Fibroblast of mammary gland (primary cell): ENCODE data around the gene FRAT1.
A peak's percentile ranks its signal among the peaks of the same experiment; 100 is the strongest.

ENCODE experiments used
- DNase-seq: peaks from one replicate; pipeline ENCODE4 v3.0.0-alpha.2; 2010; ENCODE audit warnings: low read depth
- H3K4me3 ChIP-seq: 2 replicates; pipeline ENCODE4 v1.5.1; 2011; ENCODE audit warnings: low read depth, mild to moderate bottlenecking, low read length, moderate library complexity; ENCODE audit not compliant: control insufficient read depth
- TF ChIP-seq, protein P1 (sequence below): conservative IDR thresholded peaks from 2 replicates; pipeline ENCODE4 v1.5.1; 2011; ENCODE audit warnings: low read depth, low read length, inconsistent platforms; ENCODE audit not compliant: control insufficient read depth, insufficient read depth

The FRAT1 gene

GRCh38 chr10:97311111-97311626, 7.9 kb upstream of the FRAT1 start:
- no peak overlapping the region for H3K4me3 ChIP-seq
- peak; percentile 46 for DNase-seq
- TF ChIP-seq, protein P1, sequence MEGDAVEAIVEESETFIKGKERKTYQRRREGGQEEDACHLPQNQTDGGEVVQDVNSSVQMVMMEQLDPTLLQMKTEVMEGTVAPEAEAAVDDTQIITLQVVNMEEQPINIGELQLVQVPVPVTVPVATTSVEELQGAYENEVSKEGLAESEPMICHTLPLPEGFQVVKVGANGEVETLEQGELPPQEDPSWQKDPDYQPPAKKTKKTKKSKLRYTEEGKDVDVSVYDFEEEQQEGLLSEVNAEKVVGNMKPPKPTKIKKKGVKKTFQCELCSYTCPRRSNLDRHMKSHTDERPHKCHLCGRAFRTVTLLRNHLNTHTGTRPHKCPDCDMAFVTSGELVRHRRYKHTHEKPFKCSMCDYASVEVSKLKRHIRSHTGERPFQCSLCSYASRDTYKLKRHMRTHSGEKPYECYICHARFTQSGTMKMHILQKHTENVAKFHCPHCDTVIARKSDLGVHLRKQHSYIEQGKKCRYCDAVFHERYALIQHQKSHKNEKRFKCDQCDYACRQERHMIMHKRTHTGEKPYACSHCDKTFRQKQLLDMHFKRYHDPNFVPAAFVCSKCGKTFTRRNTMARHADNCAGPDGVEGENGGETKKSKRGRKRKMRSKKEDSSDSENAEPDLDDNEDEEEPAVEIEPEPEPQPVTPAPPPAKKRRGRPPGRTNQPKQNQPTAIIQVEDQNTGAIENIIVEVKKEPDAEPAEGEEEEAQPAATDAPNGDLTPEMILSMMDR, result no peak

GRCh38 chr10:97312897-97313296, 6.2 kb upstream of the FRAT1 start:
- TF ChIP-seq, protein P1, result no peak
- DNase-seq, result no peak

GRCh38 chr10:97314671-97315070, 4.4 kb upstream of the FRAT1 start:
- peak; percentile 57 for DNase-seq
- H3K4me3 ChIP-seq, result no peak overlapping the region
- TF ChIP-seq, protein P1, result no peak

More at GRCh38 chr10:97312897-97313296, 6.2 kb upstream of the FRAT1 start:
- no peak overlapping the region for H3K4me3 ChIP-seq

DNA sequence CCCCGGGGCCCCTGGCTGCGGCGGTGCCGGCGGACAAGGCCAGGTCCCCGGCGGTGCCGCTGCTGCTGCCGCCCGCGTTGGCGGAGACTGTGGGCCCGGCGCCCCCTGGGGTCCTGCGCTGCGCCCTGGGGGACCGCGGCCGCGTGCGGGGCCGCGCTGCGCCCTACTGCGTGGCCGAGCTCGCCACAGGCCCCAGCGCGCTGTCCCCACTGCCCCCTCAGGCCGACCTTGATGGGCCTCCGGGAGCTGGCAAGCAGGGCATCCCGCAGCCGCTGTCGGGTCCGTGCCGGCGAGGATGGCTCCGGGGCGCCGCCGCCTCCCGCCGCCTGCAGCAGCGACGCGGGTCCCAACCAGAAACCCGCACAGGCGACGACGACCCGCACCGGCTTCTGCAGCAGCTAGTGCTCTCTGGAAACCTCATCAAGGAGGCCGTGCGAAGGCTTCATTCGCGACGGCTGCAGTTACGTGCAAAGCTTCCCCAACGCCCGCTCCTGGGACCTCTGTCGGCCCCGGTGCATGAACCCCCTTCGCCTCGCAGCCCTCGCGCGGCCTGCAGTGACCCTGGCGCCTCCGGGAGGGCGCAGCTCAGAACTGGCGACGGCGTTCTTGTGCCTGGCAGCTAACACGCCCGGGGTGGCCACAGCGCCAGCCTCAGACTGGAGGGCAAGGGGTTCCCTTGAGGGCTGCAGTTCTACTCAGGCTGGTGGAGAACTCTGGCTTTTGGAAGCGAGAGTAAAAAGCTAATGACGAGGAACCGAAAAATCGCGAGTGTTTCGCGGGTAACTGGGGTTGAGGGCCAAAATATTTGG, 804 bp downstream of the FRAT1 start:
- H3K4me3 ChIP-seq, result peak overlapping the region; percentile 75
- TF ChIP-seq, protein P1, result no peak
- DNase-seq, result peak; percentile 14

GRCh38 chr10:97320480-97321031, 1.5 kb downstream of the FRAT1 start:
- no peak for DNase-seq
- H3K4me3 ChIP-seq, result peak overlapping the region; percentile 44
- TF ChIP-seq, protein P1, result no peak

DNA sequence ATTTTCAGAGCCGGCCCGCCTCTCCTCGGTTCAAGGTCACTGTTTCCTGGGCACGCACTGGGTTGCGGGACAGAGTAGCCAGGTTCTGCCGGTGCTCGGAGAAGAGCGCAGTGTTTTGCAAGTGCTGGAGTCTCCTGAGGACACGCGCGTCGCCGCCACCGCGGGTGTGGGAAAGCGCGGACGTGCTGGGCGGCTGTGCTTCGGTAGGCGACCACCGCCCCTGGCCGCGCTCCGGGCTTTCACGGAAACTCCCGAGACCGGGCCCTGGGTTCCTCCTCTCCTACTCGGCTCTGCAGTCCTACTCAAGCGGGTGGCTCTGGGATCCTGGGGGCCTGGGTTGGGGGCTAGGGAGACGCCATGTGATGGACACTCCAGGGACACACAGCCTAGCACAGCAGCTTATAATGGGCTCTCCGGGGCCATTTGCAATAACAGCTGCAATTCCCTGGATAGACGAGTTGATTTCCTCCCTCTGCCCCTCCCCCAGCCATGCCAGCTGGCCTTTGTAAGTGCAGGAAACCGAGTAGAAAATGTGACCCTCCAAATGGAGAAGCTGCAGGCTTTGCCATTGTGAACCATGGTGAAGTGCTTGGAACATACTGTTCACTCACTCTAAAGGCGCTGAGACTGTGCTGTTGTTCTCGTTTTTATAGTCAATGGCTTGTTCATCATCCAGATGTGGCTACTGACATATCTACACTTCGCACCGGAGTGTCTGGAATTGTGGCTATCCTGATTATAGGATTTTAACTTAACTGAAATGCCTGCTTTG, 2.1 kb downstream of the FRAT1 start:
- H3K4me3 ChIP-seq, result peak overlapping the region; percentile 44
- no peak for DNase-seq
- TF ChIP-seq, protein P1, result no peak
